IMR-90 (cell line): Measurements from ENCODE around the gene PLCB3. TPM values are rescaled to one million over a fixed set of nuclear protein-coding genes. Genes with fewer than 3 reads are reported as not detected.

Source experiments
- ATAC-seq: fragments of 200-7000 bp; cut with Tn5 transposase; 2 replicates; pipeline ENCODE4 v1.9.1; 2020; ENCODE audit warnings: low read depth, mild to moderate bottlenecking, moderate library complexity
- BruUV-seq: library from RNA; stranded (reverse); fragments of 400-500 nt; replicated peaks from 2 replicates; lab custom pipeline; 2021; lab: Mats Ljungman, UMichigan
- CTCF ChIA-PET: fragments of 300-600 bp; formaldehyde crosslinking; extraction: SDS; loops from one replicate; lab custom pipeline; 2021; ENCODE audit warnings: antibody characterized with exemption; lab: Yijun Ruan, JAX
- POLR2A ChIA-PET: fragments of 300-600 bp; sonication (Branson Sonifier 250); formaldehyde crosslinking; loops from one replicate; lab custom pipeline; 2022; ENCODE audit warnings: antibody characterized with exemption; ENCODE audit not compliant: unreplicated experiment; lab: Charles Lee
- DNase-seq: peaks from one replicate; pipeline ENCODE4 v3.0.0; 2013
- H2AFZ ChIP-seq: replicated peaks from 2 replicates; pipeline ENCODE3; 2013; ENCODE audit warnings: low read length, mild to moderate bottlenecking; ENCODE audit not compliant: poor library complexity
- H2AK5ac ChIP-seq: 2 replicates; pipeline ENCODE4 v1.6.1; 2013; ENCODE audit warnings: low read depth, low read length, inconsistent platforms
- H2AK9ac ChIP-seq: replicated peaks from 2 replicates; pipeline ENCODE3; 2013; ENCODE audit warnings: mild to moderate bottlenecking, low read depth, low read length, moderate library complexity; ENCODE audit not compliant: poor library complexity
- H2BK120ac ChIP-seq: 2 replicates; pipeline ENCODE4 v1.6.1; 2013; ENCODE audit warnings: low read depth, low read length, inconsistent platforms
- H2BK15ac ChIP-seq: 3 replicates; pipeline ENCODE4 v1.6.1; 2013; ENCODE audit warnings: low read depth, low read length, inconsistent platforms
- H2BK20ac ChIP-seq: 2 replicates; pipeline ENCODE4 v1.6.1; 2013; ENCODE audit warnings: low read depth, mild to moderate bottlenecking, inconsistent platforms, low read length, moderate library complexity
- H2BK5ac ChIP-seq: 2 replicates; pipeline ENCODE4 v1.6.1; 2013; ENCODE audit warnings: mild to moderate bottlenecking, low read depth, low read length, inconsistent platforms; ENCODE audit not compliant: poor library complexity, severe bottlenecking
- H3K14ac ChIP-seq: replicated peaks from 2 replicates; pipeline ENCODE4 v1.6.1; 2013; ENCODE audit warnings: low read depth, low read length, inconsistent platforms
- H3K18ac ChIP-seq: 2 replicates; pipeline ENCODE4 v1.6.1; 2013; ENCODE audit warnings: low read depth, low read length, control low read depth
- H3K23ac ChIP-seq: 2 replicates; pipeline ENCODE4 v1.6.1; 2013; ENCODE audit warnings: low read depth, low read length, inconsistent platforms
- H3K27ac ChIP-seq: 2 replicates; pipeline ENCODE4 v1.5.1; 2013; ENCODE audit warnings: mild to moderate bottlenecking, control low read depth, low read length; ENCODE audit not compliant: insufficient read depth
- H3K27me3 ChIP-seq: 2 replicates; pipeline ENCODE4 v1.6.1; 2013; ENCODE audit warnings: low read length; ENCODE audit not compliant: control insufficient read depth, insufficient read depth
- H3K36me3 ChIP-seq: 2 replicates; pipeline ENCODE4 v1.6.1; 2013; ENCODE audit warnings: low read length, mixed read lengths; ENCODE audit not compliant: control insufficient read depth, insufficient read depth
- H3K4ac ChIP-seq: 2 replicates; pipeline ENCODE4 v1.6.1; 2013; ENCODE audit warnings: low read depth, low read length, inconsistent platforms
- H3K4me1 ChIP-seq: 2 replicates; pipeline ENCODE4 v1.6.1; 2013; ENCODE audit warnings: low read length, mixed read lengths; ENCODE audit not compliant: control insufficient read depth, insufficient read depth
- H3K4me2 ChIP-seq: 2 replicates; pipeline ENCODE4 v1.6.1; 2013; ENCODE audit warnings: low read depth, mild to moderate bottlenecking, control low read depth, low read length, moderate library complexity
- H3K4me3 ChIP-seq: 2 replicates; pipeline ENCODE4 v1.5.1; 2013; ENCODE audit warnings: low read depth, mild to moderate bottlenecking, control low read depth, low read length, moderate library complexity; ENCODE audit not compliant: insufficient read depth
- H3K56ac ChIP-seq: 2 replicates; pipeline ENCODE4 v1.6.1; 2013; ENCODE audit warnings: low read length, inconsistent platforms; ENCODE audit not compliant: insufficient read depth; ENCODE audit errors: extremely low read depth
- H3K79me1 ChIP-seq, 2 experiments: 2 replicates each; pipeline ENCODE4 v1.6.1; 2013; ENCODE audit warnings: low read length in 2 of 2, inconsistent platforms in 1 of 2, low read depth in 1 of 2
- H3K9ac ChIP-seq: 2 replicates; pipeline ENCODE4 v1.6.1; 2013; ENCODE audit warnings: low read depth, low read length, control low read depth
- H3K9me1 ChIP-seq: 2 replicates; pipeline ENCODE4 v1.6.1; 2013; ENCODE audit warnings: low read length, inconsistent platforms; ENCODE audit not compliant: insufficient read depth
- H3K9me3 ChIP-seq: 2 replicates; pipeline ENCODE4 v1.6.1; 2013; ENCODE audit warnings: low read length; ENCODE audit not compliant: control insufficient read depth, insufficient read depth
- H4K20me1 ChIP-seq: 2 replicates; pipeline ENCODE4 v1.6.1; 2013; ENCODE audit warnings: low read length, inconsistent platforms; ENCODE audit not compliant: insufficient read depth
- H4K5ac ChIP-seq: 2 replicates; pipeline ENCODE4 v1.6.1; 2013; ENCODE audit warnings: mild to moderate bottlenecking, low read depth, low read length, control low read depth
- H4K8ac ChIP-seq, 2 experiments: 2 replicates each; pipeline ENCODE4 v1.6.1; 2013; ENCODE audit warnings: low read depth in 2 of 2, low read length in 2 of 2, control low read depth in 1 of 2, inconsistent platforms in 1 of 2
- H4K91ac ChIP-seq: 2 replicates; pipeline ENCODE4 v1.6.1; 2013; ENCODE audit warnings: low read depth, low read length, inconsistent platforms; ENCODE audit not compliant: insufficient read depth
- CEBPB ChIP-seq: IDR thresholded peaks from 2 replicates; pipeline ENCODE4 v1.6.1; 2012; ENCODE audit warnings: low read depth, low read length, improper control_type of control experiment
- CHD1 ChIP-seq: IDR thresholded peaks from 2 replicates; pipeline ENCODE4 v1.6.1; 2012; ENCODE audit warnings: low read depth, low read length, improper control_type of control experiment
- NFE2L2 ChIP-seq: fragments of 150-350 bp; IDR thresholded peaks from 2 replicates; pipeline ENCODE4 v1.6.1; 2016; ENCODE audit warnings: low read depth, mild to moderate bottlenecking, low read length
- RCOR1 ChIP-seq: IDR thresholded peaks from 2 replicates; pipeline ENCODE4 v1.6.1; 2012; ENCODE audit warnings: mild to moderate bottlenecking, low read length, improper control_type of control experiment; ENCODE audit not compliant: insufficient replicate concordance
- WGBS, 2 experiments: methylation state at CpG; one replicate each; pipeline versions ENCODE4 v1.1.5 to v1.1.7; 2013; ENCODE audit warnings: missing lambda C conversion rate in 2 of 2; ENCODE audit not compliant: insufficient read length in 1 of 2; ENCODE audit errors: extremely low coverage in 2 of 2; 5-methylcytosine and 5-hydroxymethylcytosine counted together
- dilution Hi-C: fragments of 300-500 bp; cut with HindIII; formaldehyde crosslinking; loops from one replicate; pipeline ENCODE4 v1.14.3; 2018; ENCODE audit warnings: low sequenced_read_pairs; ENCODE audit not compliant: unreplicated experiment
- in situ Hi-C: fragments of 300-500 bp; cut with MboI; formaldehyde crosslinking; loops from 3 replicates; pipeline ENCODE4 v1.14.3; 2019; ENCODE audit warnings: low sequenced_read_pairs, inconsistent platforms, mixed read lengths
- intact Hi-C: fragments of 100-400 bp; cut with micrococcal nuclease; formaldehyde crosslinking; loops from 2 replicates; pipeline ENCODE4 v1.10.0; 2022
- polyA plus RNA-seq, 3 experiments: library from polyadenylated mRNA; depleted of rRNA; stranded (reverse); fragments of >200 nt; gene quantifications; 2 replicates each; pipeline ENCODE4 v1.2.3, GENCODE V29; 2012; ENCODE audit warnings: low replicate concordance in 1 of 3
- total RNA-seq: library from RNA; depleted of rRNA; stranded (reverse); fragments of >200 nt; gene quantifications from 2 replicates; pipeline ENCODE4 v1.2.3, GENCODE V29; 2012
- TF ChIP-seq, protein P1 (sequence below): conservative IDR thresholded peaks from 2 replicates; pipeline ENCODE4 v1.5.1; 2012; ENCODE audit warnings: mild to moderate bottlenecking, low read depth, low read length, improper control_type of control experiment

The PLCB3 gene
- total and polyA plus RNA-seq, 2 of the 4 experiments (the other 2 are of a cell fraction): 23.9 to 24.9 TPM

DNA sequence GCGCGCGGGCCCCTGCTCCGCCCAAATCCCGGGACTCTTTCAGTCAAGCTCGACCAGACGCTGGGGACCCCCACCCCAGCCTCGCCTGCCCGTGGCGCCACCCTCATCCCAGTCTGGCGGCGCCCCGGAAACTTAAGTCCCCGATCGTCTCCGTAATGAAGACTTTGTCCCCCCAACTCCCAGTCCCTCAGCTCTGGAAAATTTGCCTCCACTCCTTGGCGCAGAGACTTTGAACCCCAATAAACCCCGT is 348 bp downstream of the PLCB3 start:
- H3K27ac ChIP-seq: peak overlapping the region; percentile 88
- peak overlapping the region; percentile 33 to 59; a peak in 2 of 4 replicates for H4K8ac ChIP-seq
- TF ChIP-seq CEBPB: no peak
- TF ChIP-seq, protein P1, sequence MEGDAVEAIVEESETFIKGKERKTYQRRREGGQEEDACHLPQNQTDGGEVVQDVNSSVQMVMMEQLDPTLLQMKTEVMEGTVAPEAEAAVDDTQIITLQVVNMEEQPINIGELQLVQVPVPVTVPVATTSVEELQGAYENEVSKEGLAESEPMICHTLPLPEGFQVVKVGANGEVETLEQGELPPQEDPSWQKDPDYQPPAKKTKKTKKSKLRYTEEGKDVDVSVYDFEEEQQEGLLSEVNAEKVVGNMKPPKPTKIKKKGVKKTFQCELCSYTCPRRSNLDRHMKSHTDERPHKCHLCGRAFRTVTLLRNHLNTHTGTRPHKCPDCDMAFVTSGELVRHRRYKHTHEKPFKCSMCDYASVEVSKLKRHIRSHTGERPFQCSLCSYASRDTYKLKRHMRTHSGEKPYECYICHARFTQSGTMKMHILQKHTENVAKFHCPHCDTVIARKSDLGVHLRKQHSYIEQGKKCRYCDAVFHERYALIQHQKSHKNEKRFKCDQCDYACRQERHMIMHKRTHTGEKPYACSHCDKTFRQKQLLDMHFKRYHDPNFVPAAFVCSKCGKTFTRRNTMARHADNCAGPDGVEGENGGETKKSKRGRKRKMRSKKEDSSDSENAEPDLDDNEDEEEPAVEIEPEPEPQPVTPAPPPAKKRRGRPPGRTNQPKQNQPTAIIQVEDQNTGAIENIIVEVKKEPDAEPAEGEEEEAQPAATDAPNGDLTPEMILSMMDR: no peak
- no peak for TF ChIP-seq NFE2L2
- no peak for TF ChIP-seq RCOR1
- TF ChIP-seq CHD1: no peak
- peak overlapping the region; percentile 94 for H3K23ac ChIP-seq
- no peaks in the 10 kb centered on the region for H3K9me1 ChIP-seq
- ChIA-PET CTCF (interaction anchor here (0.7 to 1.7 kb wide), 5 partner anchors 9 to 70 kb away, joined by 3 to 5 read pairs (median 3); no protein-coding TSS in a partner anchor), POLR2A (no interaction called here)
- H2AK9ac ChIP-seq: peak overlapping the region; percentile 100
- DNase-seq (no peak), ATAC-seq (no peak)
- in situ Hi-C loops: no loop called here
- intact Hi-C loops: loop anchor here (1.0 kb wide), 2 partner anchors 34 to 50 kb away; partner anchors contain the start of gene GPR137
- peak overlapping the region; percentile 61; the same call in 1 of the 2 replicates for H4K5ac ChIP-seq
- H4K91ac ChIP-seq: peak overlapping the region; percentile 91
- no peaks in the 10 kb centered on the region for H3K9me3 ChIP-seq
- H3K4me2 ChIP-seq: peak overlapping the region; percentile 100
- WGBS, 2 experiments: 0% methylated on average over 2 of the region's 18 CpGs; no CpG with 5 or more reads in 1 of the 2 experiments
- peak overlapping the region; percentile 22; the same call in 1 of the 2 replicates for H3K18ac ChIP-seq
- H2AK5ac ChIP-seq: peak overlapping the region; percentile 89
- no peak overlapping the region for H2BK20ac ChIP-seq
- peak overlapping the region; percentile 97 for H3K9ac ChIP-seq
- H3K4me3 ChIP-seq: peak overlapping the region; percentile 98
- no peaks in the 10 kb centered on the region for H3K27me3 ChIP-seq
- no peak overlapping the region for H2BK15ac ChIP-seq
- H2AFZ ChIP-seq: peak overlapping the region; percentile 87
- H3K79me1 ChIP-seq: peaks cover 8 to 56% of the 10 kb centered on the region in 2 experiments
- no TSS peak for BruUV-seq
- peak overlapping the region; percentile 77 for H2BK5ac ChIP-seq
- H2BK120ac ChIP-seq: no peak overlapping the region
- peak overlapping the region; percentile 97 for H3K14ac ChIP-seq
- H3K56ac ChIP-seq: peak overlapping the region; percentile 82; the same call in 1 of the 2 replicates
- H3K36me3 ChIP-seq: peaks cover 15% of the 10 kb centered on the region
- H4K20me1 ChIP-seq: peaks cover 8% of the 10 kb centered on the region; the same call in 1 of the 2 replicates
- peaks cover 10% of the 10 kb centered on the region for H3K4me1 ChIP-seq
- peak overlapping the region; percentile 96 for H3K4ac ChIP-seq
- dilution Hi-C loops: no loop called here
